ENCODE results near the gene PRKD2.

DNA sequence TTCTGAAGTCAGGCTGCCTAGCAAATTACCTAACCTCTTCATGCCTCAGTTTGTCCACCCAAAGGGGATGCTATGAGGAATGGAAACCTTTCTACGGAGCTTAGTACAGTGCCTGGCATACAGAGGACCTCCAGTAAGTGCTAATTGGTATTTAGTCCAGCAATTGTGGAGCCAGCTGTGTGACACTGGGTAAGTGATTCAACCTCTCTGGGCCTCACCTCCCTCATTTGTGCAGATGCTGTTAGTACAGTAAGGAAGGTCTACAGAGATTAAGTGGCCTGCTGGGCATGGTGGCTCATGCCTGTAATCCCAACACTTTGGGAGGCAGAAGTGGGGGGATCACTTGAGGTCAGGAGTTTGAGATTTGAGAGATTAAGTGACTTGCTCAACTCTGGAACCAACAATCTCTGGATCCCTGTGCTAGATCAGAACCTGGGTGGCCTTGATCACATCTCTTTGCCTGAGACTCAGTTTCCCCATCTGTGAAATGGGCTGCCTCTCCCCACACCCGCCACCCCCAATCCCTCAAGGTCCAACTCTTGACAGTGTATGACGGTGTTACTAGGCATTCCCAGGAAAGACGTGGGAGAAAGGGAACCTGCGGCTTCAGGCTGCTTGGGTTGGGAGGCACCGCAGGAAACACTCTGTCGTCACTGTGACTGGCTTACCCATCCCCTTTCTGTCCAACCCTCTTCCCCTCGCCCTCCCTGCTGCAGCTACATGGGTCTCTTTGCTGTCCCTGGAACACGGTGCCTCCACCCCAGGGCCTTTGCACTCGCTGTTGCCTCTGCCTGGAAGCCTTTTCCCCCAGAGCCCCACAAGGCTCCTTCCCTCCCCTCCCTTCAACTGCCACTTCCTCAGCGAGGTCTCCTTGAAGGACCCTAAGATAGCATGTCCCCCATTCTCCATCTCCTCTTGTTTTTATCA lies 18.3 kb downstream of the PRKD2 start:
- TF ChIP-seq, protein P1, sequence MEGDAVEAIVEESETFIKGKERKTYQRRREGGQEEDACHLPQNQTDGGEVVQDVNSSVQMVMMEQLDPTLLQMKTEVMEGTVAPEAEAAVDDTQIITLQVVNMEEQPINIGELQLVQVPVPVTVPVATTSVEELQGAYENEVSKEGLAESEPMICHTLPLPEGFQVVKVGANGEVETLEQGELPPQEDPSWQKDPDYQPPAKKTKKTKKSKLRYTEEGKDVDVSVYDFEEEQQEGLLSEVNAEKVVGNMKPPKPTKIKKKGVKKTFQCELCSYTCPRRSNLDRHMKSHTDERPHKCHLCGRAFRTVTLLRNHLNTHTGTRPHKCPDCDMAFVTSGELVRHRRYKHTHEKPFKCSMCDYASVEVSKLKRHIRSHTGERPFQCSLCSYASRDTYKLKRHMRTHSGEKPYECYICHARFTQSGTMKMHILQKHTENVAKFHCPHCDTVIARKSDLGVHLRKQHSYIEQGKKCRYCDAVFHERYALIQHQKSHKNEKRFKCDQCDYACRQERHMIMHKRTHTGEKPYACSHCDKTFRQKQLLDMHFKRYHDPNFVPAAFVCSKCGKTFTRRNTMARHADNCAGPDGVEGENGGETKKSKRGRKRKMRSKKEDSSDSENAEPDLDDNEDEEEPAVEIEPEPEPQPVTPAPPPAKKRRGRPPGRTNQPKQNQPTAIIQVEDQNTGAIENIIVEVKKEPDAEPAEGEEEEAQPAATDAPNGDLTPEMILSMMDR (IDR thresholded peaks at IDR 0.05): no peak
- TF ChIP-seq POLR2A (IDR thresholded peaks at IDR 0.05): no peak
